ENCODE measurements around the gene LYPD6. TPM values are rescaled to one million over a fixed set of nuclear protein-coding genes. Genes with fewer than 3 reads are reported as not detected.

LYPD6 gene
- total RNA-seq, 1 experiment from 2014 or later, result 1.2 TPM

DNA sequence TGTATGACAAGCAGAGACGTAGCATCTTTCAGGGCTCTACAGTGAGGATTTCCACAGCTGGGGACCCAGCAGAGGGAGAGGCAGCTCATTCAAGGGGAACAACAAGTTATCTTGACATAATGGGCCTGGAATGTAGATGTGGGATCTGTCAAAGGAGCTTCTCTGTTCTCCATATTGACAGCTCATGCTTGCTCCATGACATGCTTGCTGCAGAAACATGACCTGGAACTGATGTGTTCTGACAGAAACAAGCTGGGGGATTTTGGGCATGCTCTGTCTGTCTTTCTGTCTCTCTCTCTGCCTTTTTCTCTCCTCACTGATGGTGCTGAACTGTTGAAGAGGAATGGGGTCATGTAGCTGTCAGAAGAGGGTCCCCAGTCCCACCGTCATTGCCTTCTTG is 177.6 kb downstream of the LYPD6 start:
- no peak for DNase-seq (ENCODE audit: low spot score)

DNA sequence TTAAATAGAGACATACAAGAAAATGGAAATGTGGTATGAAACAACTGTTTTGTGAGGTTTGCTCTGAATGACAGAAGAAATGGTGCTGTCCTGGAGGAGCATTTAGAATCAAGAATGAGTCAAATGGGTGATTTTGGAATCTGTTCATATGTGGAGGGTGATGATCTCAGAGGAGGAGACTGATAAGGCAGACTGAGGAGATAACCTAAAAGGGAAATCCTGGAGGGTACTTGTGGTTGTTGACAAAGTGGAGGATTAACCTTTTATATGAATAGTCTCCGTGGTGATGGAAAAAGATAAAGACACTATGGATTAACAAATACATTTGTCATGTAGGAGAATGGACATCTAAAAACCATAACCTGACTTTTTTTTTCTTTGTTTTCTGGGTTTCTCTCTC is 183.1 kb downstream of the LYPD6 start:
- no peak for DNase-seq (ENCODE audit: low spot score)
